Liver (tissue), 9 donors: ENCODE results near the gene TTF2. TPM values are rescaled to one million over a fixed set of nuclear protein-coding genes. Genes with fewer than 3 reads are reported as not detected.

ENCODE experiments used
- DNase-seq: peaks from one replicate; pipeline ENCODE4 v3.0.0-alpha.2; 2017; ENCODE audit warnings: low spot score
- H3K27ac ChIP-seq, 2 donors: one replicate each; pipeline ENCODE4 v1.7.0; 2013; ENCODE audit warnings: inconsistent platforms in 2 of 2, low read length in 2 of 2, control low read depth in 1 of 2, low read depth in 1 of 2, mild to moderate bottlenecking in 1 of 2
- H3K27me3 ChIP-seq, 4 donors: one replicate each; pipeline versions ENCODE4 v1.6.1 to v1.7.0; 2013; ENCODE audit warnings: low read length in 3 of 4, inconsistent platforms in 1 of 4, mild to moderate bottlenecking in 1 of 4, moderate library complexity in 1 of 4; ENCODE audit not compliant: control insufficient read depth in 4 of 4, insufficient read depth in 4 of 4
- H3K36me3 ChIP-seq, 4 donors: one replicate each; pipeline versions ENCODE4 v1.6.1 to v1.7.0; 2013; ENCODE audit warnings: low read length in 3 of 4, mild to moderate bottlenecking in 3 of 4, low read depth in 1 of 4, moderate library complexity in 1 of 4; ENCODE audit not compliant: control insufficient read depth in 4 of 4, insufficient read depth in 3 of 4
- H3K4me1 ChIP-seq, 4 donors: one replicate each; pipeline versions ENCODE4 v1.6.1 to v1.7.0; 2013; ENCODE audit warnings: low read length in 3 of 4, mild to moderate bottlenecking in 3 of 4, moderate library complexity in 1 of 4; ENCODE audit not compliant: control insufficient read depth in 4 of 4, insufficient read depth in 4 of 4
- H3K4me3 ChIP-seq, 3 donors: one replicate each; pipeline versions ENCODE4 v1.6.1 to v1.7.0; 2013; ENCODE audit warnings: low read length in 3 of 3, control low read depth in 1 of 3, low read depth in 1 of 3, mild to moderate bottlenecking in 1 of 3
- H3K9ac ChIP-seq, 2 donors: one replicate each; pipeline ENCODE4 v1.7.0; 2013; ENCODE audit warnings: low read length in 2 of 2, mild to moderate bottlenecking in 2 of 2, moderate library complexity in 2 of 2, control low read depth in 1 of 2, low read depth in 1 of 2
- H3K9me3 ChIP-seq, 4 donors: one replicate each; pipeline versions ENCODE4 v1.6.1 to v1.7.0; 2013; ENCODE audit warnings: low read length in 3 of 4; ENCODE audit not compliant: control insufficient read depth in 4 of 4
- EGR1 ChIP-seq, 2 donors: IDR thresholded peaks; 2 replicates each; pipeline ENCODE4 v1.6.1; 2016 to 2018; ENCODE audit warnings: antibody characterized with exemption in 2 of 2, low read depth in 2 of 2
- FOXA1 ChIP-seq: IDR thresholded peaks from 2 replicates; pipeline ENCODE4 v1.6.1; 2016; ENCODE audit warnings: antibody characterized with exemption
- FOXA2 ChIP-seq: IDR thresholded peaks from 2 replicates; pipeline ENCODE4 v1.6.1; 2016; ENCODE audit warnings: antibody characterized with exemption
- GABPA ChIP-seq, 2 donors: IDR thresholded peaks in 1 of 2; conservative IDR thresholded peaks in 1 of 2; 2 replicates each; pipeline ENCODE4 v1.6.1; 2016; ENCODE audit warnings: antibody characterized with exemption in 2 of 2, mild to moderate bottlenecking in 1 of 2, moderate library complexity in 1 of 2
- HNF4A ChIP-seq, 2 donors: conservative IDR thresholded peaks; 2 replicates each; pipeline ENCODE4 v1.6.1; 2016; ENCODE audit warnings: antibody characterized with exemption in 2 of 2, mild to moderate bottlenecking in 2 of 2
- HNF4G ChIP-seq: IDR thresholded peaks from 2 replicates; pipeline ENCODE4 v1.6.1; 2016; ENCODE audit warnings: antibody characterized with exemption
- JUND ChIP-seq, 2 donors: IDR thresholded peaks; 2 replicates each; pipeline ENCODE4 v1.6.1; 2016; ENCODE audit warnings: antibody characterized with exemption in 2 of 2
- NR2F2 ChIP-seq: IDR thresholded peaks from 2 replicates; pipeline ENCODE4 v1.6.1; 2016; ENCODE audit warnings: antibody characterized with exemption
- RAD21 ChIP-seq, 2 donors: IDR thresholded peaks; 2 replicates each; pipeline ENCODE4 v1.6.1; 2016; ENCODE audit warnings: antibody characterized with exemption in 2 of 2, mild to moderate bottlenecking in 2 of 2
- RXRA ChIP-seq, 2 donors: IDR thresholded peaks; 2 replicates each; pipeline ENCODE4 v1.6.1; 2017 to 2018; ENCODE audit warnings: antibody characterized with exemption in 2 of 2, mild to moderate bottlenecking in 1 of 2
- SP1 ChIP-seq: IDR thresholded peaks from 2 replicates; pipeline ENCODE4 v1.6.1; 2018; ENCODE audit warnings: antibody characterized with exemption, mild to moderate bottlenecking
- TAF1 ChIP-seq: conservative IDR thresholded peaks from 2 replicates; pipeline ENCODE4 v1.6.1; 2016; ENCODE audit warnings: antibody characterized with exemption, mild to moderate bottlenecking
- YY1 ChIP-seq: IDR thresholded peaks from 2 replicates; pipeline ENCODE4 v1.6.1; 2016; ENCODE audit warnings: antibody characterized with exemption, mild to moderate bottlenecking
- WGBS: extraction: QIAGEN DNeasy Blood & Tissue Kit; methylation state at CpG from one replicate; pipeline ENCODE4 v1.1.7; 2013; 5-methylcytosine and 5-hydroxymethylcytosine counted together
- polyA plus RNA-seq, 2 donors: library from polyadenylated mRNA; stranded (reverse) in 1 of 2; unstranded in 1 of 2; fragments of 200-250 nt in 1 of 2; fragments of >200 nt in 1 of 2; fragmentation: Nextera tagmentation in 1 of 2; extraction: Ambion mirVana in 1 of 2; gene quantifications; one replicate each; pipeline versions ENCODE4 v1.2.1 to v1.2.3, GENCODE V29; 2013 to 2015
- total RNA-seq, 2 donors: library from RNA; depleted of rRNA; stranded (reverse); fragments of >200 nt; gene quantifications; one replicate each; pipeline ENCODE4 v1.2.3, GENCODE V29; 2014
- TF ChIP-seq, protein P1 (sequence below): IDR thresholded peaks from 2 replicates; pipeline ENCODE4 v1.6.1; 2016; ENCODE audit warnings: antibody characterized with exemption
- TF ChIP-seq, protein P2 (sequence below): IDR thresholded peaks from 2 replicates; pipeline ENCODE4 v1.6.1; 2016; ENCODE audit warnings: antibody characterized with exemption
- TF ChIP-seq, protein P3 (sequence below): fragments of 150-350 bp; IDR thresholded peaks from 2 replicates; pipeline ENCODE4 v1.5.1; 2017; ENCODE audit warnings: improper control_type of control experiment, low read depth, low read length; ENCODE audit not compliant: missing input control
- TF ChIP-seq, protein P4 (sequence below): IDR thresholded peaks from 2 replicates; pipeline ENCODE4 v1.6.1; 2016; ENCODE audit warnings: antibody characterized with exemption, mild to moderate bottlenecking
- TF ChIP-seq, protein P5 (sequence below): IDR thresholded peaks from 2 replicates; pipeline ENCODE4 v1.6.1; 2016; ENCODE audit warnings: antibody characterized with exemption
- donor health status: healthy.
- donor health status: healthy.
- donor health status: healthy.
- donor health status: healthy.
- donor health status: healthy.

Gene TTF2
- total and polyA plus RNA-seq, 4 donors: 1.3 to 16.9 (median 2.8) TPM

DNA sequence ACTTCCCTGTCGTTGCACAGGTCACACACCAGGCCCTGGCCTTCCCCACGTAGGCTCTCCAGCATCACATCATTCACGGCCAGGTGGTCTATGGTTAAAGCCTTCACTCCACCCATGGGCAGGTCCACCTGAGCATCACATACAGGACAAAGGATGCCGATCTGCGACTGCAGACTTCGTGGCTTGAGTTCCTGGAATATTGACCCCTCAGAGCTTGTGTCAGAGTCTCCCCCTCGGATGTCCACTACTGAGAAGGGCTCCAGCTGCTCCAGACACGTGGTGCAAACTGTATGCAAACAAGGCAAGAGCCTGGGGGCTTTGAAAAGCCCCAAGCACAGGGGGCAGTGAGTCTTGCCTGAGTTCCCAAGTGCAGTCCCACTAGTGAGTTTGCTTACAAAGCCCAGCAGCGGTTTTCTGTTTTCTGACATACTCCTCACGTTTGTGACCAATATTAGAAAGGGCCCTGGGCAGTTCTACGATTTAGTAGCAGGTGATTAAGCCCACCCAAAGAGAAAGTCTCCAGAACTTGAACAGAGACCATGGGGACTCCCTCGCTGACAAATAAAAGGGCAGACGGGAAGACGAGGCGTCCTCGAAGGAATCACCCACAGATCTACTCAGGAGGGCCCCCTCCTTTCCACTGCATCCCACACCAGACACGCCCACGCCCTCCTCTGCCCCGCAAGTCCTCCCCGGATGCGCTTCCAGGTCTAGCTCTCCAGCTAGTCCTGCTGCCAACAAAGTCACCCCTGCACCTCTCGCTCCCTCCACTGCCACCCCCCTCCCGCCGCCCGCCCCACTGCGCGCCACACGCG is 60.9 kb downstream of the TTF2 start:
- no peak for DNase-seq
- WGBS: 24% methylated on average over 29 of the region's 29 CpGs
- Histone ChIP-seq H3K36me3 (no peaks in the 10 kb centered on the region), H3K4me1 (peaks cover 5 to 30% (median 17%) of the 10 kb centered on the region in 4 donors), H3K27ac (no peak overlapping the region), H3K9ac (peak overlapping the region in 1 of 2 donors; percentile 46), H3K9me3 (no peaks in the 10 kb centered on the region), H3K4me3 (peak overlapping the region; percentile 47 to 79 (median 70)), H3K27me3 (no peaks in the 10 kb centered on the region)
- no peak for TF ChIP-seq FOXA2
- no peak for TF ChIP-seq RXRA (IDR thresholded peaks at IDR 0.05)
- TF ChIP-seq JUND (IDR thresholded peaks at IDR 0.05): no peak
- TF ChIP-seq, protein P1, sequence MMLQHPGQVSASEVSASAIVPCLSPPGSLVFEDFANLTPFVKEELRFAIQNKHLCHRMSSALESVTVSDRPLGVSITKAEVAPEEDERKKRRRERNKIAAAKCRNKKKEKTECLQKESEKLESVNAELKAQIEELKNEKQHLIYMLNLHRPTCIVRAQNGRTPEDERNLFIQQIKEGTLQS: no peak
- TF ChIP-seq, protein P2, sequence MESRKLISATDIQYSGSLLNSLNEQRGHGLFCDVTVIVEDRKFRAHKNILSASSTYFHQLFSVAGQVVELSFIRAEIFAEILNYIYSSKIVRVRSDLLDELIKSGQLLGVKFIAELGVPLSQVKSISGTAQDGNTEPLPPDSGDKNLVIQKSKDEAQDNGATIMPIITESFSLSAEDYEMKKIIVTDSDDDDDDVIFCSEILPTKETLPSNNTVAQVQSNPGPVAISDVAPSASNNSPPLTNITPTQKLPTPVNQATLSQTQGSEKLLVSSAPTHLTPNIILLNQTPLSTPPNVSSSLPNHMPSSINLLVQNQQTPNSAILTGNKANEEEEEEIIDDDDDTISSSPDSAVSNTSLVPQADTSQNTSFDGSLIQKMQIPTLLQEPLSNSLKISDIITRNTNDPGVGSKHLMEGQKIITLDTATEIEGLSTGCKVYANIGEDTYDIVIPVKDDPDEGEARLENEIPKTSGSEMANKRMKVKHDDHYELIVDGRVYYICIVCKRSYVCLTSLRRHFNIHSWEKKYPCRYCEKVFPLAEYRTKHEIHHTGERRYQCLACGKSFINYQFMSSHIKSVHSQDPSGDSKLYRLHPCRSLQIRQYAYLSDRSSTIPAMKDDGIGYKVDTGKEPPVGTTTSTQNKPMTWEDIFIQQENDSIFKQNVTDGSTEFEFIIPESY: no peak
- no peak for TF ChIP-seq YY1
- TF ChIP-seq, protein P3, sequence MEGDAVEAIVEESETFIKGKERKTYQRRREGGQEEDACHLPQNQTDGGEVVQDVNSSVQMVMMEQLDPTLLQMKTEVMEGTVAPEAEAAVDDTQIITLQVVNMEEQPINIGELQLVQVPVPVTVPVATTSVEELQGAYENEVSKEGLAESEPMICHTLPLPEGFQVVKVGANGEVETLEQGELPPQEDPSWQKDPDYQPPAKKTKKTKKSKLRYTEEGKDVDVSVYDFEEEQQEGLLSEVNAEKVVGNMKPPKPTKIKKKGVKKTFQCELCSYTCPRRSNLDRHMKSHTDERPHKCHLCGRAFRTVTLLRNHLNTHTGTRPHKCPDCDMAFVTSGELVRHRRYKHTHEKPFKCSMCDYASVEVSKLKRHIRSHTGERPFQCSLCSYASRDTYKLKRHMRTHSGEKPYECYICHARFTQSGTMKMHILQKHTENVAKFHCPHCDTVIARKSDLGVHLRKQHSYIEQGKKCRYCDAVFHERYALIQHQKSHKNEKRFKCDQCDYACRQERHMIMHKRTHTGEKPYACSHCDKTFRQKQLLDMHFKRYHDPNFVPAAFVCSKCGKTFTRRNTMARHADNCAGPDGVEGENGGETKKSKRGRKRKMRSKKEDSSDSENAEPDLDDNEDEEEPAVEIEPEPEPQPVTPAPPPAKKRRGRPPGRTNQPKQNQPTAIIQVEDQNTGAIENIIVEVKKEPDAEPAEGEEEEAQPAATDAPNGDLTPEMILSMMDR: no peak
- no peak for TF ChIP-seq HNF4A (conservative IDR thresholded peaks at IDR 0.05)
- no peak for TF ChIP-seq NR2F2
- TF ChIP-seq GABPA (IDR thresholded peaks at IDR 0.05 in 1 of 2, conservative IDR thresholded peaks at IDR 0.05 in 1 of 2): no peak
- no peak for TF ChIP-seq EGR1 (IDR thresholded peaks at IDR 0.05; ENCODE audit: low read depth in 2 of 2)
- TF ChIP-seq SP1: no peak
- TF ChIP-seq, protein P4, sequence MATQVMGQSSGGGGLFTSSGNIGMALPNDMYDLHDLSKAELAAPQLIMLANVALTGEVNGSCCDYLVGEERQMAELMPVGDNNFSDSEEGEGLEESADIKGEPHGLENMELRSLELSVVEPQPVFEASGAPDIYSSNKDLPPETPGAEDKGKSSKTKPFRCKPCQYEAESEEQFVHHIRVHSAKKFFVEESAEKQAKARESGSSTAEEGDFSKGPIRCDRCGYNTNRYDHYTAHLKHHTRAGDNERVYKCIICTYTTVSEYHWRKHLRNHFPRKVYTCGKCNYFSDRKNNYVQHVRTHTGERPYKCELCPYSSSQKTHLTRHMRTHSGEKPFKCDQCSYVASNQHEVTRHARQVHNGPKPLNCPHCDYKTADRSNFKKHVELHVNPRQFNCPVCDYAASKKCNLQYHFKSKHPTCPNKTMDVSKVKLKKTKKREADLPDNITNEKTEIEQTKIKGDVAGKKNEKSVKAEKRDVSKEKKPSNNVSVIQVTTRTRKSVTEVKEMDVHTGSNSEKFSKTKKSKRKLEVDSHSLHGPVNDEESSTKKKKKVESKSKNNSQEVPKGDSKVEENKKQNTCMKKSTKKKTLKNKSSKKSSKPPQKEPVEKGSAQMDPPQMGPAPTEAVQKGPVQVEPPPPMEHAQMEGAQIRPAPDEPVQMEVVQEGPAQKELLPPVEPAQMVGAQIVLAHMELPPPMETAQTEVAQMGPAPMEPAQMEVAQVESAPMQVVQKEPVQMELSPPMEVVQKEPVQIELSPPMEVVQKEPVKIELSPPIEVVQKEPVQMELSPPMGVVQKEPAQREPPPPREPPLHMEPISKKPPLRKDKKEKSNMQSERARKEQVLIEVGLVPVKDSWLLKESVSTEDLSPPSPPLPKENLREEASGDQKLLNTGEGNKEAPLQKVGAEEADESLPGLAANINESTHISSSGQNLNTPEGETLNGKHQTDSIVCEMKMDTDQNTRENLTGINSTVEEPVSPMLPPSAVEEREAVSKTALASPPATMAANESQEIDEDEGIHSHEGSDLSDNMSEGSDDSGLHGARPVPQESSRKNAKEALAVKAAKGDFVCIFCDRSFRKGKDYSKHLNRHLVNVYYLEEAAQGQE: no peak
- no peak for TF ChIP-seq TAF1
- TF ChIP-seq HNF4G: no peak
- TF ChIP-seq, protein P5, sequence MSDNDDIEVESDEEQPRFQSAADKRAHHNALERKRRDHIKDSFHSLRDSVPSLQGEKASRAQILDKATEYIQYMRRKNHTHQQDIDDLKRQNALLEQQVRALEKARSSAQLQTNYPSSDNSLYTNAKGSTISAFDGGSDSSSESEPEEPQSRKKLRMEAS: no peak
- no peak for TF ChIP-seq RAD21 (IDR thresholded peaks at IDR 0.05)
- TF ChIP-seq FOXA1: no peak
